Thyroid gland (tissue), 4 donors: ENCODE data around the gene TPPP2.

Experiments used
- POLR2A ChIP-seq, 2 donors: fragments of 450-650 bp; IDR thresholded peaks; one replicate each; pipeline ENCODE4 v1.6.1; 2017; ENCODE audit warnings: antibody characterized with exemption in 2 of 2, mild to moderate bottlenecking in 2 of 2, moderate library complexity in 1 of 2
- TF ChIP-seq, protein P1 (sequence below), 6 experiments: fragments of 200-600 bp in 3 of 6; fragments of 450-650 bp in 3 of 6; sonication (generic) in 3 of 6; IDR thresholded peaks; one replicate each; pipeline ENCODE4 v1.5.1; 2016 to 2019; ENCODE audit warnings: antibody characterized with exemption in 6 of 6, mild to moderate bottlenecking in 2 of 6, inconsistent platforms in 1 of 6, moderate library complexity in 1 of 6

DNA sequence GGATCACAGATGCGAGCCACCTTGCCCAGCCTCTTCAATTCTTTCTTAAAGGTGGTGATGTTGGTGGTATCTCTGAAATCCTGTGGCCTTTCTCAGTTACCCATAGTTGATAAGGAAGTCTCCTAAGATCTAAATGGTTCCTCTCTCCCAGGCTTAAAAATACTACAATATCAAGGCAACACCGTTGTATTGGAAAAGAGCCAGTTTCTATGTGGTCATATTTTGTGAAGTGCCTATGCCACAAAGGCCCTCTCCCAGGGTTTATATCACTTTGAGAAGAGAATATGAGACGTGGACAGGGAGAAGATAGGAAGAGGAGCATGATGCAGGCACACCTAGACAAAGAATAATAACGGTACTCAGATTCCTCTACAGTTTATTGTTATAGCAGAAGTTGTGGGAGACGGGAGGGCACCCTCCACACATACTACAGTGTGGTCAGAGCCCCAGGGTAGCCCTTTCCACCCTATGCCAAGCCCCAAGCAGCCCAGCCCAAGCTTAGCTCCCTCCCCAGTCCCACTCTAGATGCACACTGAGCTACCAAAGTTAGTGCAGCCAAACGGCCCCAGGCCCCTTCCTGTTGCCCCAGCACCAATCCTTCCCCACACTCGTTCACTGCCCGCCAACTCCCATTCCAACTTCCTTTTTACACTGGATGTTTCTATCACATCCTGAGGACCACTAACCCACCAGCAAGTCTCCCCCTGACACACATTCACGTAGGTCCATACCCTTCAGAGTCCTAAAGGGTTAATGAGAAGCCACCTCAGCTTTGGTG is 13.4 kb upstream of the TPPP2 start:
- TF ChIP-seq, protein P1, sequence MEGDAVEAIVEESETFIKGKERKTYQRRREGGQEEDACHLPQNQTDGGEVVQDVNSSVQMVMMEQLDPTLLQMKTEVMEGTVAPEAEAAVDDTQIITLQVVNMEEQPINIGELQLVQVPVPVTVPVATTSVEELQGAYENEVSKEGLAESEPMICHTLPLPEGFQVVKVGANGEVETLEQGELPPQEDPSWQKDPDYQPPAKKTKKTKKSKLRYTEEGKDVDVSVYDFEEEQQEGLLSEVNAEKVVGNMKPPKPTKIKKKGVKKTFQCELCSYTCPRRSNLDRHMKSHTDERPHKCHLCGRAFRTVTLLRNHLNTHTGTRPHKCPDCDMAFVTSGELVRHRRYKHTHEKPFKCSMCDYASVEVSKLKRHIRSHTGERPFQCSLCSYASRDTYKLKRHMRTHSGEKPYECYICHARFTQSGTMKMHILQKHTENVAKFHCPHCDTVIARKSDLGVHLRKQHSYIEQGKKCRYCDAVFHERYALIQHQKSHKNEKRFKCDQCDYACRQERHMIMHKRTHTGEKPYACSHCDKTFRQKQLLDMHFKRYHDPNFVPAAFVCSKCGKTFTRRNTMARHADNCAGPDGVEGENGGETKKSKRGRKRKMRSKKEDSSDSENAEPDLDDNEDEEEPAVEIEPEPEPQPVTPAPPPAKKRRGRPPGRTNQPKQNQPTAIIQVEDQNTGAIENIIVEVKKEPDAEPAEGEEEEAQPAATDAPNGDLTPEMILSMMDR (IDR thresholded peaks at IDR 0.05): no peak
- no peak for TF ChIP-seq POLR2A (IDR thresholded peaks at IDR 0.05)
